H1 (cell line): ENCODE results near the gene MYH7. TPM values are rescaled to one million over a fixed set of nuclear protein-coding genes. Genes with fewer than 3 reads are reported as not detected.
A peak's percentile ranks its signal among the peaks of the same experiment; 100 is the strongest.

Source experiments
- CTCF ChIA-PET: fragments of 300-600 bp; sonication (Branson Sonifier 250); formaldehyde crosslinking; loops from one replicate; lab custom pipeline; 2021; ENCODE audit not compliant: partially characterized antibody; lab: Charles Lee
- POLR2A ChIA-PET: fragments of 300-600 bp; sonication (Branson Sonifier 250); formaldehyde crosslinking; loops from one replicate; lab custom pipeline; 2021; ENCODE audit warnings: inconsistent platforms; ENCODE audit not compliant: partially characterized antibody; lab: Charles Lee
- DNase-seq, 2 experiments: peaks; one replicate each; pipeline versions ENCODE4 v3.0.0 to v3.0.0-alpha.2; 2010 to 2022; ENCODE audit warnings: low spot score in 2 of 2, low read depth in 1 of 2, mixed read lengths in 1 of 2
- FAIRE-seq: peaks from 2 replicates; lab custom pipeline; 2011; peaks lifted over from hg19 to GRCh38; lab: Jason Lieb, UNC
- H2AFZ ChIP-seq: 2 replicates; pipeline ENCODE4 v1.8.1; 2012; ENCODE audit warnings: low read length, inconsistent platforms
- H2AK5ac ChIP-seq: 2 replicates; pipeline ENCODE4 v1.6.1; 2013; ENCODE audit warnings: low read depth, low read length
- H2BK120ac ChIP-seq: replicated peaks from 2 replicates; pipeline ENCODE3; 2013; ENCODE audit warnings: low read depth, low read length, inconsistent platforms
- H2BK12ac ChIP-seq: 2 replicates; pipeline ENCODE4 v1.6.1; 2013; ENCODE audit warnings: low read depth, low read length
- H2BK15ac ChIP-seq: 2 replicates; pipeline ENCODE4 v1.6.1; 2013; ENCODE audit warnings: low read length
- H2BK20ac ChIP-seq: 2 replicates; pipeline ENCODE4 v1.6.1; 2013; ENCODE audit warnings: low read length
- H2BK5ac ChIP-seq: 2 replicates; pipeline ENCODE4 v1.6.1; 2013; ENCODE audit warnings: low read depth, low read length
- H3K14ac ChIP-seq: 2 replicates; pipeline ENCODE4 v1.6.1; 2013; ENCODE audit warnings: inconsistent platforms; ENCODE audit not compliant: insufficient read length
- H3K18ac ChIP-seq: 2 replicates; pipeline ENCODE4 v1.6.1; 2013; ENCODE audit warnings: low read length; ENCODE audit errors: extremely low read depth
- H3K23ac ChIP-seq: 2 replicates; pipeline ENCODE4 v1.6.1; 2013; ENCODE audit warnings: inconsistent platforms; ENCODE audit not compliant: insufficient read length
- H3K23me2 ChIP-seq: 2 replicates; pipeline ENCODE4 v1.6.1; 2013; ENCODE audit warnings: low read depth, low read length
- H3K27ac ChIP-seq: 2 replicates; pipeline ENCODE4 v1.6.1; 2011; ENCODE audit warnings: low read depth, low read length, inconsistent platforms
- H3K27me3 ChIP-seq, 4 experiments: replicated peaks in 1 of 4; 1 replicate in 1 of 4; 2 replicates in 3 of 4; pipeline versions ENCODE4 v1.6.1 to v1.8.1; 2011 to 2013; ENCODE audit warnings: low read length in 3 of 4, mild to moderate bottlenecking in 3 of 4, inconsistent platforms in 2 of 4, mixed read lengths in 2 of 4, moderate library complexity in 1 of 4; ENCODE audit not compliant: control insufficient read depth in 3 of 4, insufficient read depth in 3 of 4; ENCODE audit errors: extremely low read depth in 1 of 4
- H3K36me3 ChIP-seq, 4 experiments: 2 replicates each; pipeline versions ENCODE4 v1.6.1 to v1.8.1; 2011 to 2013; ENCODE audit warnings: mild to moderate bottlenecking in 4 of 4, low read length in 3 of 4, moderate library complexity in 2 of 4, control low read depth in 1 of 4, inconsistent platforms in 1 of 4; ENCODE audit not compliant: insufficient read depth in 4 of 4, control insufficient read depth in 2 of 4
- H3K4ac ChIP-seq: replicated peaks from 2 replicates; pipeline ENCODE3; 2013; ENCODE audit warnings: low read length, low read depth, mixed read lengths, inconsistent platforms; ENCODE audit not compliant: insufficient read length
- H3K4me1 ChIP-seq, 4 experiments: replicated peaks in 1 of 4; 1 replicate in 1 of 4; 2 replicates in 3 of 4; pipeline versions ENCODE4 v1.6.1 to v1.8.1; 2011 to 2013; ENCODE audit warnings: low read length in 3 of 4, inconsistent platforms in 2 of 4, mixed read lengths in 1 of 4; ENCODE audit not compliant: insufficient read depth in 4 of 4, control insufficient read depth in 3 of 4
- H3K4me2 ChIP-seq, 2 experiments: 2 replicates each; pipeline versions ENCODE4 v1.6.1 to v1.8.1; 2011 to 2013; ENCODE audit warnings: low read depth in 2 of 2, low read length in 2 of 2, control low read depth in 1 of 2, inconsistent platforms in 1 of 2, mild to moderate bottlenecking in 1 of 2; ENCODE audit not compliant: insufficient read depth in 1 of 2
- H3K4me3 ChIP-seq, 4 experiments: fragments of 200-600, 300-600 bp in 1 of 4; sonication (generic), shearing (Covaris generic), sonication (Bioruptor Twin) in 1 of 4; 2 replicates each; pipeline versions ENCODE4 v1.5.1 to v1.8.1; 2011 to 2016; ENCODE audit warnings: low read length in 4 of 4, low read depth in 3 of 4, control low read depth in 2 of 4, inconsistent platforms in 2 of 4, mild to moderate bottlenecking in 2 of 4, mixed read lengths in 1 of 4, moderate library complexity in 1 of 4; ENCODE audit not compliant: insufficient read depth in 2 of 4; ENCODE audit errors: extremely low read depth in 1 of 4
- H3K56ac ChIP-seq: replicated peaks from 2 replicates; pipeline ENCODE3; 2013; ENCODE audit warnings: low read depth, mild to moderate bottlenecking, mixed read lengths, low read length, inconsistent platforms; ENCODE audit not compliant: insufficient read length
- H3K79me1 ChIP-seq: 2 replicates; pipeline ENCODE4 v1.6.1; 2013; ENCODE audit warnings: low read depth, low read length, control low read depth
- H3K79me2 ChIP-seq, 2 experiments: 2 replicates each; pipeline versions ENCODE4 v1.6.1 to v1.8.1; 2012 to 2013; ENCODE audit warnings: low read length in 2 of 2, mild to moderate bottlenecking in 2 of 2, inconsistent platforms in 1 of 2; ENCODE audit not compliant: insufficient read depth in 2 of 2, control insufficient read depth in 1 of 2
- H3K9ac ChIP-seq, 4 experiments: replicated peaks in 1 of 4; 1 replicate in 1 of 4; 2 replicates in 3 of 4; pipeline versions ENCODE4 v1.6.1 to v1.8.1; 2011 to 2013; ENCODE audit warnings: low read depth in 3 of 4, low read length in 3 of 4, control low read depth in 2 of 4, mild to moderate bottlenecking in 2 of 4, moderate library complexity in 2 of 4, inconsistent platforms in 1 of 4; ENCODE audit errors: extremely low read depth in 1 of 4
- H3K9me3 ChIP-seq, 2 experiments: 2 replicates each; pipeline versions ENCODE4 v1.6.1 to v1.8.1; 2012 to 2013; ENCODE audit warnings: mild to moderate bottlenecking in 2 of 2, moderate library complexity in 2 of 2, control low read depth in 1 of 2, inconsistent platforms in 1 of 2, low read depth in 1 of 2, low read length in 1 of 2, mixed read lengths in 1 of 2; ENCODE audit not compliant: insufficient read depth in 2 of 2
- H4K20me1 ChIP-seq, 2 experiments: replicated peaks in 1 of 2; 2 replicates each; pipeline versions ENCODE3 to v1.8.1; 2011 to 2013; ENCODE audit warnings: inconsistent platforms in 2 of 2, low read length in 2 of 2, mild to moderate bottlenecking in 1 of 2; ENCODE audit not compliant: insufficient read depth in 2 of 2, control insufficient read depth in 1 of 2
- H4K5ac ChIP-seq: 2 replicates; pipeline ENCODE4 v1.6.1; 2013; ENCODE audit warnings: low read length, low read depth, mixed read lengths, inconsistent platforms; ENCODE audit not compliant: insufficient read length
- H4K8ac ChIP-seq: 2 replicates; pipeline ENCODE4 v1.8.0; 2013; ENCODE audit warnings: mild to moderate bottlenecking, moderate library complexity, low read length, inconsistent platforms; ENCODE audit not compliant: insufficient read depth; ENCODE audit errors: extremely low read depth
- H4K91ac ChIP-seq: replicated peaks from 2 replicates; pipeline ENCODE3; 2013; ENCODE audit warnings: low read length, mixed read lengths, inconsistent platforms; ENCODE audit not compliant: insufficient read length
- CREB1 ChIP-seq: IDR thresholded peaks from 2 replicates; pipeline ENCODE4 v1.6.1; 2012; ENCODE audit warnings: inconsistent platforms
- HDAC2 ChIP-seq, 2 experiments: fragments of 300-600 bp in 1 of 2; sonication (generic) in 1 of 2; IDR thresholded peaks; 2 replicates each; pipeline ENCODE4 v1.6.1; 2011 to 2012; ENCODE audit warnings: low read depth in 2 of 2, low read length in 2 of 2, mild to moderate bottlenecking in 2 of 2, moderate library complexity in 2 of 2, borderline replicate concordance in 1 of 2, inconsistent platforms in 1 of 2
- KDM5A ChIP-seq: fragments of 200-600 bp; IDR thresholded peaks from 2 replicates; pipeline ENCODE4 v1.7.1; 2012; ENCODE audit warnings: mild to moderate bottlenecking, low read length, inconsistent platforms, mixed read lengths
- SIN3A ChIP-seq, 2 experiments: IDR thresholded peaks in 1 of 2; conservative IDR thresholded peaks in 1 of 2; 2 replicates each; pipeline ENCODE4 v1.6.1; 2011 to 2012; ENCODE audit warnings: low read length in 2 of 2, improper control_type of control experiment in 1 of 2, low read depth in 1 of 2, mild to moderate bottlenecking in 1 of 2
- WGBS, 2 experiments: shearing (Covaris generic) in 1 of 2; methylation state at CpG; one replicate each; pipeline versions ENCODE4 v1.1.6 to v1.1.7; 2013 to 2015; ENCODE audit warnings: low lambda C conversion rate in 2 of 2, mixed read lengths in 2 of 2, inconsistent platforms in 1 of 2, low coverage in 1 of 2, missing lambda C conversion rate in 1 of 2; ENCODE audit not compliant: insufficient replicate concordance in 2 of 2, insufficient coverage in 1 of 2, insufficient read length in 1 of 2; ENCODE audit errors: extremely low coverage in 1 of 2, missing lambda C conversion rate in 1 of 2; 5-methylcytosine and 5-hydroxymethylcytosine counted together
- polyA plus RNA-seq, 7 experiments: library from polyadenylated mRNA; depleted of rRNA in 3 of 7; stranded (reverse) in 5 of 7; unstranded in 2 of 7; fragments of >200 nt in 5 of 7; fragments of 200-250 nt in 2 of 7; gene quantifications; 1 replicate in 5 of 7; 2 replicates in 1 of 7; 4 replicates in 1 of 7; pipeline versions ENCODE4 v1.2.1 to v1.2.3, GENCODE V29; 2011 to 2013; ENCODE audit warnings: missing spikeins in 2 of 7, mixed read lengths in 2 of 7
- total RNA-seq: library from RNA; stranded (reverse); fragmentation: NEBNext Ultra II Directional; extraction: Animal tissue kit (Norgen Biotek cat#: 25700); gene quantifications from 2 replicates; pipeline ENCODE4 v1.2.1, GENCODE V29; 2021

MYH7 gene
- total and polyA plus RNA-seq, 2 of the 8 experiments (the other 6 are each of a cell fraction or from before 2014, with no cell fraction given): not detected

GRCh38 chr14:23469906-23470403, 34.5 kb upstream of the MYH7 start:
- peak overlapping the region; percentile 35 to 72 for H3K4me2 ChIP-seq
- no peak overlapping the region for H3K18ac ChIP-seq
- no peaks in the 10 kb centered on the region for H3K23me2 ChIP-seq
- peak overlapping the region; percentile 71; the same call in 1 of the 2 replicates for H2AFZ ChIP-seq
- H3K4ac ChIP-seq: no peak overlapping the region
- H2BK20ac ChIP-seq: no peak overlapping the region
- H3K9me3 ChIP-seq: no peaks in the 10 kb centered on the region
- no peak overlapping the region for H2AK5ac ChIP-seq
- peak overlapping the region; percentile 89 to 97 (median 96) for H3K4me3 ChIP-seq
- no peak overlapping the region for H2BK15ac ChIP-seq
- no peak overlapping the region for H4K91ac ChIP-seq
- H2BK5ac ChIP-seq: peak overlapping the region; percentile 75; the same call in 1 of the 2 replicates
- no peak overlapping the region for H3K23ac ChIP-seq
- FAIRE-seq: no peak
- peaks cover 0 to 3% (median 0%) of the 10 kb centered on the region in 4 experiments; a peak in 1 of 7 replicates for H3K4me1 ChIP-seq
- H3K27ac ChIP-seq: peak overlapping the region; percentile 79
- H3K56ac ChIP-seq: peak overlapping the region; percentile 43
- peak overlapping the region; percentile 99; the same call in 1 of the 2 replicates for H4K8ac ChIP-seq
- H4K5ac ChIP-seq: peak overlapping the region; percentile 72
- H3K27me3 ChIP-seq: no peaks in the 10 kb centered on the region
- H3K36me3 ChIP-seq: peaks cover 2 to 25% (median 17%) of the 10 kb centered on the region in 4 experiments; a peak in 6 of 8 replicates
- H3K79me1 ChIP-seq: no peaks in the 10 kb centered on the region
- H3K79me2 ChIP-seq: peaks cover 0 to 16% of the 10 kb centered on the region in 2 experiments; a peak in 3 of 4 replicates
- WGBS, 2 experiments: 11% methylated on average over 11 of the region's 11 CpGs; no CpG with 5 or more reads in 1 of the 2 experiments
- no peaks in the 10 kb centered on the region for H4K20me1 ChIP-seq
- H2BK120ac ChIP-seq: no peak overlapping the region
- no peak for DNase-seq
- TF ChIP-seq KDM5A (peak; percentile 96; the same call in 1 of the 2 replicates), CREB1 (no peak), SIN3A (conservative IDR thresholded peaks at IDR 0.05 in 1 of 2, IDR thresholded peaks at IDR 0.05 in 1 of 2; ENCODE audit: low read depth in 1 of 2, low read length in 2 of 2) (0 out of 4 replicates have a peak, but pooled peaks of 1 of the 2 experiments have one; percentile 8), HDAC2 (IDR thresholded peaks at IDR 0.05; ENCODE audit: borderline replicate concordance in 1 of 2, low read depth in 2 of 2, low read length in 2 of 2) (peak in 1 of 2 experiments; percentile 6; a peak in 1 of 4 replicates)
- ChIA-PET POLR2A (interaction anchor here (0.8 to 22.8 kb wide), 3 partner anchors 13 to 82 kb away, joined by 3 to 944 read pairs (median 3); partner anchors contain the start of genes AP1G2, THTPA and ZFHX2), CTCF (interaction anchor here (0.7 to 26.8 kb wide), 5 partner anchors 11 to 110 kb away, joined by 3 to 2092 read pairs (median 3); partner anchors contain the start of genes AP1G2, MYH7, THTPA and ZFHX2)
- no peak overlapping the region for H3K14ac ChIP-seq
- H3K9ac ChIP-seq: peak overlapping the region; percentile 73 to 92 (median 88)
- H2BK12ac ChIP-seq: no peak overlapping the region
